ENCODE data around the gene KEL.

The KEL gene

GRCh38 chr7:142968229-142968628 is 6.1 kb upstream of the KEL start:
- Histone ChIP-seq H3K27ac (ENCODE audit: low read length) (no peak overlapping the region), H3K4me3 (ENCODE audit: low read length) (no peak overlapping the region), H3K27me3 (replicated peaks; ENCODE audit: insufficient read depth, low read length) (no peaks in the 10 kb centered on the region), H3K9me3 (replicated peaks; ENCODE audit: insufficient read depth, low read length) (no peaks in the 10 kb centered on the region), H3K9ac (ENCODE audit: low read length) (no peak overlapping the region), H3K4me1 (ENCODE audit: low read length) (no peaks in the 10 kb centered on the region), H3K4me2 (ENCODE audit: low read depth, low read length) (no peak overlapping the region), H3F3A (ENCODE audit: insufficient read depth, low read length) (no peaks in the 10 kb centered on the region), H4K20me1 (ENCODE audit: insufficient read depth, low read length) (no peaks in the 10 kb centered on the region), H3K36me3 (replicated peaks; ENCODE audit: insufficient read depth, low read length) (no peaks in the 10 kb centered on the region), H3K9me2 (replicated peaks; ENCODE audit: insufficient read depth, low read length) (no peaks in the 10 kb centered on the region), H3K79me2 (ENCODE audit: low read length) (no peaks in the 10 kb centered on the region), H2AFZ (ENCODE audit: low read length) (no peak overlapping the region)
- TF ChIP-seq EZH2phosphoT487 (IDR thresholded peaks at IDR 0.05; ENCODE audit: low read length): no peak
- TF ChIP-seq EZH2 (optimal IDR thresholded peaks at IDR 0.05; ENCODE audit: low read depth, low read length): no peak
- TF ChIP-seq, protein P1, sequence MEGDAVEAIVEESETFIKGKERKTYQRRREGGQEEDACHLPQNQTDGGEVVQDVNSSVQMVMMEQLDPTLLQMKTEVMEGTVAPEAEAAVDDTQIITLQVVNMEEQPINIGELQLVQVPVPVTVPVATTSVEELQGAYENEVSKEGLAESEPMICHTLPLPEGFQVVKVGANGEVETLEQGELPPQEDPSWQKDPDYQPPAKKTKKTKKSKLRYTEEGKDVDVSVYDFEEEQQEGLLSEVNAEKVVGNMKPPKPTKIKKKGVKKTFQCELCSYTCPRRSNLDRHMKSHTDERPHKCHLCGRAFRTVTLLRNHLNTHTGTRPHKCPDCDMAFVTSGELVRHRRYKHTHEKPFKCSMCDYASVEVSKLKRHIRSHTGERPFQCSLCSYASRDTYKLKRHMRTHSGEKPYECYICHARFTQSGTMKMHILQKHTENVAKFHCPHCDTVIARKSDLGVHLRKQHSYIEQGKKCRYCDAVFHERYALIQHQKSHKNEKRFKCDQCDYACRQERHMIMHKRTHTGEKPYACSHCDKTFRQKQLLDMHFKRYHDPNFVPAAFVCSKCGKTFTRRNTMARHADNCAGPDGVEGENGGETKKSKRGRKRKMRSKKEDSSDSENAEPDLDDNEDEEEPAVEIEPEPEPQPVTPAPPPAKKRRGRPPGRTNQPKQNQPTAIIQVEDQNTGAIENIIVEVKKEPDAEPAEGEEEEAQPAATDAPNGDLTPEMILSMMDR (IDR thresholded peaks at IDR 0.05; ENCODE audit: low read length): no peak
- no peak for DNase-seq

DNA sequence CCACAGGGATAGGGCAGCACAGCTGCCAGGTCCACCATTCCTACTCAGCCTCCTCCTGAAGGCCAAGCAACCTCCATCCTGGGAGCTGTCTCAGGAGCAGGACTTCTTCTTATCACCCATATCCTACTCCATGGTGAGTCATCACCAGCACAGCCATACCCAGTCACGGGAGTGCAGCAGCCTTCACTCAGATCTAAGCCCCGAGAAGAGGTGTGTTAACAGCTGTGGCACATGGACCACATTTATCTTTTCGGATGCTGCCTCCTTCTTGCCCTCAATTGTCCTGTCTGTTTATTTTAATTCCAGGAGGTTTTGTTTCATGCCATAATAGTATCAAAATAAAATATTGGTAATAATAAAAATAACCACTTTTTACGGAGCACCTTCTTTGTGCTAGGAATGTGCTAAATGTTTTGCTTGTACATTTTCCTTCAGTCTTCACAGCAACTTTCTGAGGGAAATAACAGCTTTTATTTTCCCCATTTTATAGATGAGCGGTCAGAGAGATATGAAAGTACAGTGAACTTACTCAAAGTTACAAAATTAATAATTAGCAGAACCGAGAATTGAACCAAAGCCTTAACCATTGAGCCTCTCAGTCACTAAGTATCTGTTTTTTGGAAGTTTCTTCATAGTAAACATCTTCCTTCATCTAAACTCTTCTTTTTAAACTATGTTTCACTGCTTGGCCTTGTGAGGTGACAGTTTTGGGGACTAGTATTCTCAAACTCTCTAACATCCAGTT is 2.5 kb upstream of the KEL start:
- no peak for DNase-seq

GRCh38 chr7:142963993-142964392 is 1.8 kb upstream of the KEL start:
- TF ChIP-seq EZH2phosphoT487 (IDR thresholded peaks at IDR 0.05; ENCODE audit: low read length): no peak
- no peak for TF ChIP-seq EZH2 (optimal IDR thresholded peaks at IDR 0.05; ENCODE audit: low read depth, low read length)
- TF ChIP-seq, protein P1 (IDR thresholded peaks at IDR 0.05; ENCODE audit: low read length): no peak
- H3K4me2 ChIP-seq (ENCODE audit: low read depth, low read length): no peak overlapping the region

More for the DNA sequence above, 2.5 kb upstream of the KEL start:
- Histone ChIP-seq H3K27ac (ENCODE audit: low read length) (no peak overlapping the region), H4K20me1 (ENCODE audit: insufficient read depth, low read length) (no peaks in the 10 kb centered on the region), H3K4me2 (ENCODE audit: low read depth, low read length) (no peak overlapping the region), H3K27me3 (replicated peaks; ENCODE audit: insufficient read depth, low read length) (no peaks in the 10 kb centered on the region), H3K9ac (ENCODE audit: low read length) (no peak overlapping the region), H3K4me1 (ENCODE audit: low read length) (no peaks in the 10 kb centered on the region), H3F3A (ENCODE audit: insufficient read depth, low read length) (no peaks in the 10 kb centered on the region), H3K79me2 (ENCODE audit: low read length) (no peaks in the 10 kb centered on the region), H3K36me3 (replicated peaks; ENCODE audit: insufficient read depth, low read length) (no peaks in the 10 kb centered on the region), H3K4me3 (ENCODE audit: low read length) (no peak overlapping the region), H3K9me3 (replicated peaks; ENCODE audit: insufficient read depth, low read length) (no peaks in the 10 kb centered on the region), H2AFZ (ENCODE audit: low read length) (no peak overlapping the region), H3K9me2 (replicated peaks; ENCODE audit: insufficient read depth, low read length) (no peaks in the 10 kb centered on the region)
- TF ChIP-seq EZH2phosphoT487 (IDR thresholded peaks at IDR 0.05; ENCODE audit: low read length): no peak
- no peak for TF ChIP-seq EZH2 (optimal IDR thresholded peaks at IDR 0.05; ENCODE audit: low read depth, low read length)
- TF ChIP-seq, protein P1 (IDR thresholded peaks at IDR 0.05; ENCODE audit: low read length): no peak

More at GRCh38 chr7:142963993-142964392, 1.8 kb upstream of the KEL start:
- Histone ChIP-seq H3K36me3 (replicated peaks; ENCODE audit: insufficient read depth, low read length) (no peaks in the 10 kb centered on the region), H3K27me3 (replicated peaks; ENCODE audit: insufficient read depth, low read length) (no peaks in the 10 kb centered on the region), H4K20me1 (ENCODE audit: insufficient read depth, low read length) (no peaks in the 10 kb centered on the region), H3K9ac (ENCODE audit: low read length) (no peak overlapping the region), H3K27ac (ENCODE audit: low read length) (no peak overlapping the region), H3F3A (ENCODE audit: insufficient read depth, low read length) (no peaks in the 10 kb centered on the region), H3K79me2 (ENCODE audit: low read length) (no peaks in the 10 kb centered on the region), H3K4me1 (ENCODE audit: low read length) (no peaks in the 10 kb centered on the region), H3K4me3 (ENCODE audit: low read length) (no peak overlapping the region), H2AFZ (ENCODE audit: low read length) (no peak overlapping the region), H3K9me2 (replicated peaks; ENCODE audit: insufficient read depth, low read length) (no peaks in the 10 kb centered on the region), H3K9me3 (replicated peaks; ENCODE audit: insufficient read depth, low read length) (no peaks in the 10 kb centered on the region)
- no peak for DNase-seq
